SK-N-SH (cell line): Measurements from ENCODE around the gene CNIH3.

Experiments
- FOSL2 ChIP-seq: IDR thresholded peaks from 2 replicates; pipeline ENCODE4 v1.4.0; 2012; ENCODE audit warnings: low read depth, mild to moderate bottlenecking, moderate library complexity, borderline replicate concordance
- RFX5 ChIP-seq: IDR thresholded peaks from 2 replicates; pipeline ENCODE4 v1.6.1; 2012; ENCODE audit warnings: mild to moderate bottlenecking, improper control_type of control experiment, low read length
- TAF1 ChIP-seq: IDR thresholded peaks from 2 replicates; pipeline ENCODE4 v1.6.1; 2012; ENCODE audit warnings: low read depth, mild to moderate bottlenecking, low read length, moderate library complexity, borderline replicate concordance
- TF ChIP-seq, protein P1 (sequence below): fragments of 150-350 bp; IDR thresholded peaks from 2 replicates; pipeline ENCODE4 v1.6.1; 2017; ENCODE audit warnings: antibody characterized with exemption, low read length, low read depth, borderline replicate concordance
- TF ChIP-seq, protein P2 (sequence below): fragments of 200-600 bp; sonication (generic); IDR thresholded peaks from 2 replicates; pipeline ENCODE4 v1.6.1; 2017; ENCODE audit warnings: antibody characterized with exemption, mild to moderate bottlenecking, moderate library complexity
- TF ChIP-seq, protein P3 (sequence below): IDR thresholded peaks from 2 replicates; pipeline ENCODE4 v1.4.0; 2012; ENCODE audit warnings: low read depth

DNA sequence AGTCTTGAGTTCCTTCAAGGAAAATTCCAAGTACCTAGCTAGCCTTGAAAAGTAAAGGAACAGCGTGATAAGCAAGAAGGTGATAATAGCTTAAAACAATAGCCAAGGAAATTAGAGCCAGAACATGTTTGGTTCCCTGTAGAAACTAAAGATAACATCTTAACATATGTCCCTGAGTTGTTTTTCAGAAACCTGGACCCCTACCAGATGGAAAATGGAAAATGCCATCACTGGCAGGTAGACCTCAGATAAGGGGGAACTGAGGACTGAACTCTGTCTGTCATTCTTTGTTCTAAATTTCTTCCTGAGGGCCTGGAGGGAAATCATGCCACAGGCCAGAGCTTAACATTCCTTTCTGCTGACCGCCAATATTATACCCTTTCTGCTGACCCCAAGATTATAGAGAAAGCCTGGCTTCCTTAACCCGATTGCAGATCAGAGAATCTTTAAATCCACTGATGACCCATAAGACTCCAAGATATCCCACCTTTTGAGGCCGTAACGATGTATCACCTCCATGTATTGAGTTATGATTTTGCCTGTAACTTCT is 23.4 kb downstream of the CNIH3 start:
- TF ChIP-seq RFX5, result no peak
- no peak for TF ChIP-seq FOSL2
- no peak for TF ChIP-seq TAF1
- TF ChIP-seq, protein P1, sequence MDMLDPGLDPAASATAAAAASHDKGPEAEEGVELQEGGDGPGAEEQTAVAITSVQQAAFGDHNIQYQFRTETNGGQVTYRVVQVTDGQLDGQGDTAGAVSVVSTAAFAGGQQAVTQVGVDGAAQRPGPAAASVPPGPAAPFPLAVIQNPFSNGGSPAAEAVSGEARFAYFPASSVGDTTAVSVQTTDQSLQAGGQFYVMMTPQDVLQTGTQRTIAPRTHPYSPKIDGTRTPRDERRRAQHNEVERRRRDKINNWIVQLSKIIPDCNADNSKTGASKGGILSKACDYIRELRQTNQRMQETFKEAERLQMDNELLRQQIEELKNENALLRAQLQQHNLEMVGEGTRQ, result no peak
- TF ChIP-seq, protein P2, sequence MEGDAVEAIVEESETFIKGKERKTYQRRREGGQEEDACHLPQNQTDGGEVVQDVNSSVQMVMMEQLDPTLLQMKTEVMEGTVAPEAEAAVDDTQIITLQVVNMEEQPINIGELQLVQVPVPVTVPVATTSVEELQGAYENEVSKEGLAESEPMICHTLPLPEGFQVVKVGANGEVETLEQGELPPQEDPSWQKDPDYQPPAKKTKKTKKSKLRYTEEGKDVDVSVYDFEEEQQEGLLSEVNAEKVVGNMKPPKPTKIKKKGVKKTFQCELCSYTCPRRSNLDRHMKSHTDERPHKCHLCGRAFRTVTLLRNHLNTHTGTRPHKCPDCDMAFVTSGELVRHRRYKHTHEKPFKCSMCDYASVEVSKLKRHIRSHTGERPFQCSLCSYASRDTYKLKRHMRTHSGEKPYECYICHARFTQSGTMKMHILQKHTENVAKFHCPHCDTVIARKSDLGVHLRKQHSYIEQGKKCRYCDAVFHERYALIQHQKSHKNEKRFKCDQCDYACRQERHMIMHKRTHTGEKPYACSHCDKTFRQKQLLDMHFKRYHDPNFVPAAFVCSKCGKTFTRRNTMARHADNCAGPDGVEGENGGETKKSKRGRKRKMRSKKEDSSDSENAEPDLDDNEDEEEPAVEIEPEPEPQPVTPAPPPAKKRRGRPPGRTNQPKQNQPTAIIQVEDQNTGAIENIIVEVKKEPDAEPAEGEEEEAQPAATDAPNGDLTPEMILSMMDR, result no peak
- TF ChIP-seq, protein P3, sequence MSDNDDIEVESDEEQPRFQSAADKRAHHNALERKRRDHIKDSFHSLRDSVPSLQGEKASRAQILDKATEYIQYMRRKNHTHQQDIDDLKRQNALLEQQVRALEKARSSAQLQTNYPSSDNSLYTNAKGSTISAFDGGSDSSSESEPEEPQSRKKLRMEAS, result no peak
